ENCODE results near the gene ATXN1.

ATXN1 gene

DNA sequence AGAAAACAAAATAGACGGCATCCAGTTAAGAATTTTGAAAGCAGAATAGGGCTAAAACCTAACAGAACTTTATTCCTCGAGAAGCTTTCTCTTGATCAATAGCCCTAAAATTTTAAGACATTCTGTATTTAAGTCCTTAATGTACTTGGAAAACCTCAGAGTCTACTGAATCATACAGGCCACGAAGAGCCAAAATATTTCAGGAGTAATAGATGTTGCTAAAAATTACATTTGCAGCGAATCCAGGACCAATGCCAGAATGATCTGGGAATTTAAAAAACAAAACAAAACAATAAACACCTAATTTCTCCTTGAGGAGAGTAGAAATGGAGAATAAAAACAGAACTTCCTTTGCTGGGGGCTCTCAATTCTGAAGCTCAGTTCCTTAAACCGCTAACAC lies 23.3 kb downstream of the ATXN1 start:
- Histone ChIP-seq H3K4me3 (ENCODE audit: low read depth in 1 of 2, low read length in 2 of 2) (no peak overlapping the region), H3K27ac (ENCODE audit: low read depth, low read length) (peak overlapping the region; percentile 36), H3K4me1 (ENCODE audit: insufficient read depth, low read length) (peaks cover 64% of the 10 kb centered on the region), H3K9me3 (ENCODE audit: low read length) (no peaks in the 10 kb centered on the region), H3K36me3 (ENCODE audit: insufficient read depth, low read length) (no peaks in the 10 kb centered on the region), H3K27me3 (ENCODE audit: control insufficient read depth in 1 of 2, insufficient read depth in 2 of 2, low read length in 2 of 2) (no peaks in the 10 kb centered on the region), H3K9ac (ENCODE audit: low read length) (no peak overlapping the region)

DNA sequence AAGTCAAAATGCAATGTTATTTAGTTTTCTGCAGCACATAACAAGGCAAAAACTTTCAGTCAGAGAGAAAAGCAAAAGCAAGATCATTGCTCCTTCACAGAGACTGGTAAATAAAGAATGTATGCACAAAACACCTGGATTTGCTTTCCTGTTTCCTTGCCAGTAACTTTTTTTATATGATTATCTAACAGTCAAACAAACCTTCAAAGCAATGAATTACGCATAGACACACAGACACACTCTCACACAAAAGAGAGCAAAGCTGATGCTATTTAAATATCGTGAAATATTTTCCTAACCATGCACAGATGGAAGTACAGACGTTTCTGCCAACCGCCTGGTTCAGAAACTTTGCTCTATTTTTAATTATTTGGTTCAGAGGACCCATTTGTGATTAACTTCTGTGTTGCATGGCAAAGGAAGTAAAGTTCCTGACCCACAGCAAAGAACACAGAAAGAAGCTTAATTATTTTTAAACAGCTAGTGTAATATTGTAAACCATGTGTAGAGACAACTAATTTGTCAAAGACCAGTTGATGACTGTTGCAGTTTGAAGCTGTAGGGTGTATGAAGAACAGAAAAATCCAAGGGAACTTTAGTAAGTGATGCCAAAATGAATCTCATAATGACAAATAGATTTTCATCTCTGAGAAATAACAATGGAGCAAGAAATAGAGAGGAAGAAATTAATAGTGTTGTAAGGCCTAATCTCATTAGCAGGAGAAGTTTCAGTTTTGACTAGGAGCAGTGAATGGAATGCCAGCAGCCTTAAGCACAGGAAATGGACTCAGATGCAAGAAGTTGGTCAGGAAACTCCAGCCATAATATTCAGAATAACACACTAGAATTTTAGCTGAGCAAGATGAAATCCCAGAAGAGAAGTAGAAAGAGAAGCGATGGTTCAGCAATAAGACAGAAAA lies 24.1 kb downstream of the ATXN1 start:
- H3K4me1 ChIP-seq (ENCODE audit: insufficient read depth, low read length) = peaks cover 65% of the 10 kb centered on the region
- H3K9me3 ChIP-seq (ENCODE audit: low read length) = no peaks in the 10 kb centered on the region
- H3K27me3 ChIP-seq (ENCODE audit: control insufficient read depth in 1 of 2, insufficient read depth in 2 of 2, low read length in 2 of 2) = no peaks in the 10 kb centered on the region
- no peak overlapping the region for H3K9ac ChIP-seq (ENCODE audit: low read length)
- H3K4me3 ChIP-seq (ENCODE audit: low read depth in 1 of 2, low read length in 2 of 2) = no peak overlapping the region
- peak overlapping the region; percentile 23 for H3K27ac ChIP-seq (ENCODE audit: low read depth, low read length)
- H3K36me3 ChIP-seq (ENCODE audit: insufficient read depth, low read length) = no peaks in the 10 kb centered on the region

DNA sequence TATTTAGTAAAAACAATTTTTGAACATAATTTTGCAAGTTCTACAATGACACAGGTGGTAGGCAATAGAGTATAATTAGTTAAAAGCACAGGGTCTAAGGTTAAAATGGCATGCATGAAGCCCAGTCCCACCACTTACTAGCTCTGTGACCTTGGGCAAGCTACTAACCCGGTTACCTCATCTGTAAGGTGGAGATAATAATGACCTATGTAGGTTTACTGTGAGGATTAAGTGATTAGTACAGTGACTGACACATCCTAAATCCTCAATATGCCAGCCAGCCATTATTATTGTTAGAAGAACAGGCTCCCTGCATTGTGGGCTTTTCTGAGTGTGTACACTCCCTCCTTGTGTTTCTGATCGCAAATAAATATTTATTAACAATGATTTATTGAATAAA lies 26.2 kb downstream of the ATXN1 start:
- no peak overlapping the region for H3K9ac ChIP-seq (ENCODE audit: low read length)
- H3K27ac ChIP-seq (ENCODE audit: low read depth, low read length) = no peak overlapping the region
- no peaks in the 10 kb centered on the region for H3K27me3 ChIP-seq (ENCODE audit: control insufficient read depth in 1 of 2, insufficient read depth in 2 of 2, low read length in 2 of 2)
- H3K4me3 ChIP-seq (ENCODE audit: low read depth in 1 of 2, low read length in 2 of 2) = no peak overlapping the region
- H3K9me3 ChIP-seq (ENCODE audit: low read length) = no peaks in the 10 kb centered on the region
- no peaks in the 10 kb centered on the region for H3K36me3 ChIP-seq (ENCODE audit: insufficient read depth, low read length)
- H3K4me1 ChIP-seq (ENCODE audit: insufficient read depth, low read length) = peaks cover 62% of the 10 kb centered on the region

DNA sequence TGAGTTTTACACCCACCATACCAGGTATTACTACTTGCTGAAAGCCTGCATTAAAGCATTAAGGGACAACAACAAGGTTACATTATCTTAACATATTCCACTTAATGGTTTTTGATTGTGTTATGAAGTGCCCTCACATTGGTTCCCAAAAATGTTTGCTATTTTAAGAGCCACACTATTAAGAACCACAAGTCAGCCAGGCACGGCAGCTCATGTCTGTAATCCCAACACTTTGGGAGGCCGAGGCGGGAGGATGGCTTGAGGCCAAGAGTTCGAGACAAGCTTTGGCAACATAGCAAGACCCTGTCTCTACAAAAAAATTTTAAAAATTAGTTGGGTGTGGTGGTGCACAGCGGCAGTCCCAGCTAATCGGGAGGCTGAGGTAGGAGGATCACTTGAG lies 28.2 kb downstream of the ATXN1 start:
- H3K27me3 ChIP-seq (ENCODE audit: control insufficient read depth in 1 of 2, insufficient read depth in 2 of 2, low read length in 2 of 2) = no peaks in the 10 kb centered on the region
- no peak overlapping the region for H3K9ac ChIP-seq (ENCODE audit: low read length)
- no peaks in the 10 kb centered on the region for H3K36me3 ChIP-seq (ENCODE audit: insufficient read depth, low read length)
- H3K27ac ChIP-seq (ENCODE audit: low read depth, low read length) = no peak overlapping the region
- no peaks in the 10 kb centered on the region for H3K9me3 ChIP-seq (ENCODE audit: low read length)
- H3K4me3 ChIP-seq (ENCODE audit: low read depth in 1 of 2, low read length in 2 of 2) = no peak overlapping the region
- peaks cover 52% of the 10 kb centered on the region for H3K4me1 ChIP-seq (ENCODE audit: insufficient read depth, low read length)

DNA sequence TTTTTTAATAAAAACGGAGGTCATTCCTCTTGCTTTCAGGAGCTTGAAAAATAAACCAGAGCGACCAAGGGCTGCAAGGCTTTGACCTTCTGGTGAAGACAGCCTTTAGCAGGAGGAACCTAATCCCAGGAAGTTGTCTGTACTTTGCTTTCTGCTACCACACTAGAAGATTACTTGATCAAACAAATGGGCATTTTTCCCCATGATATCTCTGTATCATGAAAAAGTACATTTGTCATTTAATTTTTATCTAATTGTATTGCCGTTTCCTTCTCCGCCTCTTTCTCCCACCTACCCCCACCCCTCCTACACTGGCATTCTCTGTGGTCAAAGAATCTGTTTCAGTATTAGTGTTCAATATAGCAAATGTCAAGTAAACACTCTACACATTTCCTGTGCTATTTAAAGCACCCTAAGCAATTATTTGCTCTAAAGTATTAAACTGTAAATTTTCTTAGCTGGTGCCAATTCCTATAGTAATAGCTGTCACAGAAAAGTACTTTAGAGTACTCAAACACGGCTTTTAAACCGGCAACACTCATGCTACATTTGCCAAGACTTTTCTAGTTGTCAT lies 29.7 kb downstream of the ATXN1 start:
- Histone ChIP-seq H3K36me3 (ENCODE audit: insufficient read depth, low read length) (no peaks in the 10 kb centered on the region), H3K4me1 (ENCODE audit: insufficient read depth, low read length) (peaks cover 37% of the 10 kb centered on the region), H3K9me3 (ENCODE audit: low read length) (no peaks in the 10 kb centered on the region), H3K27me3 (ENCODE audit: control insufficient read depth in 1 of 2, insufficient read depth in 2 of 2, low read length in 2 of 2) (no peaks in the 10 kb centered on the region), H3K9ac (ENCODE audit: low read length) (no peak overlapping the region), H3K4me3 (ENCODE audit: low read depth in 1 of 2, low read length in 2 of 2) (no peak overlapping the region), H3K27ac (ENCODE audit: low read depth, low read length) (no peak overlapping the region)

DNA sequence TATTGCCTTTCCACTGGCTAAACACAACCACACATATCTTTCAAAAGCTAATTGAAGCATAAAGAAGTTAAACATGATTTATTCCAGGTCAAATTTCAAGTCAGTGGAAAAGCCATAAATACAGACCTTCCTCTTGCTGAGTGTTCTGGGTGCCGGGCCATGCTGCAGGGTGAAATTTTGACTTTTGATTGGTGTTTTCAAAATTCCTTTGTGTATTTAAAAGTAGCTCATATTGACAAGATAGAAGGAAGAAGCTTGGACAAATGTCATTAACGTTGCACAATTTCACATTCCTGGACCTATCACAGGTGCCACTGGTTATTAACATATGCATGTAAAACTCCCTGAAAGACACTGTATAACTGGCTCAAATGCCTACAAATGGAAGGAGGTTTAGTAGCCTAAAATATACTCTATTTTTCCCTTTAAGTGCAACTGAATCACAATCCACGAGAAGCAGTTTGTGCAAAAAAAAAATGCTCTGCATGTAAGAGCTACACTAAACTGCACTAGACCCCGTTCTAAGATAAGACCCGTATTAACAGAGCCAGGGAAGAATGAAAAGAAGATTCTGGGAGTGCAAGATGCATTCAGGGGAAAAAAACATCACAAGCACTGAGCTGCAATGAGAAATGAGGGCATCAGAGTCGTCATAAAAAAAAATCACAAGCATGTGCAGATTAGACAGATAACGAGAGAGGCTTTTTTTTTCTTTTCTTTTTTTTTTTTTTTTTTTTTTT lies 30.4 kb downstream of the ATXN1 start:
- Histone ChIP-seq H3K9ac (ENCODE audit: low read length) (no peak overlapping the region), H3K4me3 (ENCODE audit: low read depth in 1 of 2, low read length in 2 of 2) (no peak overlapping the region), H3K27me3 (ENCODE audit: control insufficient read depth in 1 of 2, insufficient read depth in 2 of 2, low read length in 2 of 2) (no peaks in the 10 kb centered on the region), H3K9me3 (ENCODE audit: low read length) (no peaks in the 10 kb centered on the region), H3K4me1 (ENCODE audit: insufficient read depth, low read length) (peaks cover 36% of the 10 kb centered on the region), H3K36me3 (ENCODE audit: insufficient read depth, low read length) (no peaks in the 10 kb centered on the region), H3K27ac (ENCODE audit: low read depth, low read length) (no peak overlapping the region)

DNA sequence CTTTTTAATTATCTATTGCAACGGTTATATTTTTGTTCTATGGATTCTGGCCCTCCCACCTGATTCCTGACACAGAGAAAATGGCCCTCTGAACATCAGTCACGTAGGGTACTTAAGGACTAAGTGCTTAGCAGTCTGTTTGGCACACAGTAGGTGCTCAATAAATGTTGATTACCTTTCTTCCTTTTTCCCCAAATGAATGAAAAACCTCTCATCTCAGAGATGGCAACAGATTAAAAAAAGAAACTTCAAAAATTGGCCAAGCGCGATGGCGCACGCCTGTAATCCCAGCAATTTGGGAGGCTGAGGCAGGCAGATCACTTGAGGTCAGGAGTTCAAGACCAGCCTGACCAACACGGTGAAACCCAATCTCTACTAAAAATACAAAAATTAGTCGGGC lies 31.5 kb downstream of the ATXN1 start:
- Histone ChIP-seq H3K9me3 (ENCODE audit: low read length) (no peaks in the 10 kb centered on the region), H3K4me1 (ENCODE audit: insufficient read depth, low read length) (peaks cover 45% of the 10 kb centered on the region), H3K27me3 (ENCODE audit: control insufficient read depth in 1 of 2, insufficient read depth in 2 of 2, low read length in 2 of 2) (no peaks in the 10 kb centered on the region), H3K36me3 (ENCODE audit: insufficient read depth, low read length) (no peaks in the 10 kb centered on the region), H3K4me3 (ENCODE audit: low read depth in 1 of 2, low read length in 2 of 2) (no peak overlapping the region), H3K9ac (ENCODE audit: low read length) (no peak overlapping the region), H3K27ac (ENCODE audit: low read depth, low read length) (no peak overlapping the region)

DNA sequence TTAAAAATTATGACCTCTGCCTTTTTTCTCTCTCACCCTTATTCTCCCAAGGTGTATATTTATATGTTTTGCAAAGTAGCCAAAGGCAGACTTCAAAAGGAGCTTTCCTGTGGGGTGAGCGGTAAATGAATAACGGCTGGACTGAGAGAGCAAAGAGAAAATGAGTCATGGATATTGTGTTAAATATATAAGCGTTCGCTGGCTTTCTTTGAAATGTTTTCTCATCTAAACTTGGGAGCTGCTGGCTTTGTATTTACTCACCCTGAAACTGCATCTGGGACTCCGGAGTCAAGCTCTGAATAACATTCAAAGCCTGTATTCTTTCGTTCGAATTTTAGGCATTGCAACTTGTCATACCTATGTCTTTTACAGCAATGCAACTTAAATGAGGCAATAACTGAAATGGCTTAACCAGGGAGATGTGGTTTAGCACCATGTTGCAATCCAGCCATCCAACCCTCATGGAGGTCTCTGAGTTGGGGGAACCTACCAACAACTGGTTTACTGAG lies 32.0 kb downstream of the ATXN1 start:
- Histone ChIP-seq H3K4me1 (ENCODE audit: insufficient read depth, low read length) (peaks cover 50% of the 10 kb centered on the region), H3K4me3 (ENCODE audit: low read depth in 1 of 2, low read length in 2 of 2) (no peak overlapping the region), H3K36me3 (ENCODE audit: insufficient read depth, low read length) (no peaks in the 10 kb centered on the region), H3K27me3 (ENCODE audit: control insufficient read depth in 1 of 2, insufficient read depth in 2 of 2, low read length in 2 of 2) (no peaks in the 10 kb centered on the region), H3K9ac (ENCODE audit: low read length) (no peak overlapping the region), H3K9me3 (ENCODE audit: low read length) (no peaks in the 10 kb centered on the region), H3K27ac (ENCODE audit: low read depth, low read length) (peak overlapping the region; percentile 37)

DNA sequence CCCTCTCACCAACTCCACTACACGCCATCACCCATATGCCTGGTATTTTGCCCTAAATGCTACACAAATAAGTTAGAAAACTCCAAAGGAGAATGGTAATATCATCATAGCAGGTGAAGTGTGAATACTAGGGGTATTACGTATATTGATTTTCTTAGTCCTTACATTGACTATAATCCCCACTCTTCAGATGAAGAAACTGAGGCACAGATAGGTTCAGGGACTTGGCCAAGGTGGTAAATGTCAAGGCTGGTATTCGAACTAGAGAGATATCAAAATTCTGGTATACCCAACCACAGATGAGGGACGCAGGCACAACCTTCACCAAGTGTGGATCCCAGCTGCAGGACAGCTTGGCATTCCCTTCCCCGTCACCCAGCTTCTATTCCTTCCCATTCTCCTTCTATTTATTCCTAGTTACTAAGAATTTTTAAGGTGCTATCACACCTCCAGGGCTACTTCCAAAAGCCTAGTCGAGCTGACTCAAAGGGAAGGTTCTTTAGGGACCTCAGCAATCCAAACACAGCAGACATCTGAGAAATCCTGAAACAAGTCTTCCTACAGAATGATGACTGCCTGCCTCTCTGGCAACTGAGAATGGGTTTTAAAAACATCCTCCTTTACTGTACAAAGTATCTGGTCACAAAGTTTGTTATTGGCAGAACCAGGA lies 32.6 kb downstream of the ATXN1 start:
- H3K9ac ChIP-seq (ENCODE audit: low read length) = no peak overlapping the region
- no peak overlapping the region for H3K4me3 ChIP-seq (ENCODE audit: low read depth in 1 of 2, low read length in 2 of 2)
- no peaks in the 10 kb centered on the region for H3K9me3 ChIP-seq (ENCODE audit: low read length)
- peak overlapping the region; percentile 37 for H3K27ac ChIP-seq (ENCODE audit: low read depth, low read length)
- H3K27me3 ChIP-seq (ENCODE audit: control insufficient read depth in 1 of 2, insufficient read depth in 2 of 2, low read length in 2 of 2) = no peaks in the 10 kb centered on the region
- no peaks in the 10 kb centered on the region for H3K36me3 ChIP-seq (ENCODE audit: insufficient read depth, low read length)
- H3K4me1 ChIP-seq (ENCODE audit: insufficient read depth, low read length) = peaks cover 56% of the 10 kb centered on the region

DNA sequence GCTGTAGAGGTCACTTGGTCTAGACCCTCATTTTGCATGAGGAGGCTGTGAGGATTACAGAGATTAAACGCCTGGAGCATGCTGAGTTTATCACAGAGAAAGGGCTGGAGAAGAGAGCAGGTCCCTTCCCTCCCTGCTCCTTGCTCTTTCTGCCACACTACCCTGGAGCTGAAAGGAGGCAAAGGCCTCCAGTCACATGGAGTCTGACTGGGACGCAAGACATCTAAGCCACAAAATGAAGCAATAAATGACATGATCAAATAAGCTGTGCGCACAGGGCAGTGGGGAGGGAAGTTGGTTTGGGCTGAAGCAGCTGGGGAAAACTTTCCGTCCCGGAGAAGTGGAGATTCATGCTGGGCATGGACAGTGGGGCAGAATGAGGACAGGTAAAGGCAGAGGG lies 33.3 kb downstream of the ATXN1 start:
- Histone ChIP-seq H3K36me3 (ENCODE audit: insufficient read depth, low read length) (no peaks in the 10 kb centered on the region), H3K9me3 (ENCODE audit: low read length) (no peaks in the 10 kb centered on the region), H3K27ac (ENCODE audit: low read depth, low read length) (no peak overlapping the region), H3K4me1 (ENCODE audit: insufficient read depth, low read length) (peaks cover 54% of the 10 kb centered on the region), H3K9ac (ENCODE audit: low read length) (no peak overlapping the region), H3K4me3 (ENCODE audit: low read depth in 1 of 2, low read length in 2 of 2) (no peak overlapping the region), H3K27me3 (ENCODE audit: control insufficient read depth in 1 of 2, insufficient read depth in 2 of 2, low read length in 2 of 2) (no peaks in the 10 kb centered on the region)
